NCI-H1105 treated with DMSO at 0.1 percent for 48 hours (cell line): ENCODE data around the gene SUMF1.

Experiments used
- DNase-seq: peaks from one replicate; lab custom pipeline; 2025; lab: John Stamatoyannopoulos, UW

SUMF1 gene

DNA sequence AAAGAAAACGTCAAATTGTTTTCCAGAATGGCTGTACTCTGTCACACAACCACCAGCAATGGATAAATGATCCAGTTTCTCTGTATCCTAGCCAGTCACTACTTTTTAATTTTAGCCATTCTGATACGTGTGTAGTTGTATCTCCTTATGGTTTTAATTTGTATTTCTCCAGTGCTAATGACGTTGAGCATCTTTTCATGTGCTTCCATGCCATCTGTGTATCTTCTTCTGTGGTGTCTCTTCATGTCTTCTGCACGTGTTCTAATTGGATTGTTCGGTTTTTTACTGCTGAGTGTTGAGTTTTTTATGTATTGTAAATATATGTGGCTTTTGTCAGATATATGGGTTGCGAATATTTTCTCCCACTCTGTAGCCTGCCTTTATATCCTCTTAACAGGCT lies 81.9 kb downstream of the SUMF1 start:
- no peak for DNase-seq

DNA sequence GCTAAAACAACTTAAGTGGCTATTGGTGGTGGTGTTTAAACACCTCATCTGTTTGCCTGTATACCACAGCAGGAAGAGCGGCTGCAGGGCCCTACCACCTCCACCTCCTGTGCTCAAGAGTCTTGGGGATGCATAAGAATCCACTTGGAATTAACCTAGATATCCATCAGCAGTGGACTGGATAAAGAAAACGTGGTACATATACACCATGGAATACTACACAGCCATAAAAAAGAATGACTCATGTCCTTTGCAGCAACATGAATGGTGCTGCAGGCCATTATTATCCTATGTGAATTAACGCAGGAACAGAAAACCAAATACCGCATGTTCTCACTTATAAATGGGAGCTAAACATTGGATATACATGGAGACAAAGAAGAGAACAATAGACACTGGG lies 87.1 kb downstream of the SUMF1 start:
- no peak for DNase-seq

DNA sequence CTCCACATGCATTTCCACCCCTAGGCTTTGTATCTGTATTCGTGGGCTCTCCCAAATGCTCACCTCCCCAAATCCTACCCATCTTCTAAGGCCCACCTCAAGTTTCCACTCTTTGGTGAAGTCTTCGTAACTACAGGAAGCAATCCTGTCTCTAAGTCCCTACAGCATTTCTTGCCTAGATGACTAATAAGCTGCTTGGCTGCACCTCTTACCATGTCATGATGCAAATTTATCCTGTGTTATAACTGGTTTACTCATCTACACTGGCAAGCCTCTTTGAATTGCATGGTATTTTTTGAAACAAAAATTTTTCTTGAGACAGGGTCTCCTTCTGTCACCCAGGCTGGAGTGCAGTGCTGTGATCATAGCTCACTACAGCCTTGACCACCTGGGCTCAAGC lies 90.6 kb downstream of the SUMF1 start:
- DNase-seq = no peak

DNA sequence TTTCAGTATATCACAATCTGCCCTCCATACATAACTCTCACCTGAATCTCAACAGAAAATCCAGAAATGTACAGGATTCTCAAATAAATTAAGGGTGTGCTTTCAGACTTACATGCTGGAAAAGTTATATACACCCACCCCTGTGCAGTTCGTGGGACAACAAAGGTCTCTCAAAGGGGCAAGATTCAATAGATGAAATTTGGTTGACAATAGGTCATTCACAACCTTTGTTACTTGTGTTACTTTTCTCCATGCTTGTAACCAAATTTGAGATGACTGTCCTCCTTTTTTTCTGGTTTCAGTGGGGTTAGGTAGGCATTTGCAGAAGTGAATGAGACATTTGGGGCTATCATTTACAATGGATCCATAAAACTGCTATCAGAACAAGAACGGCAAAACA lies 91.2 kb downstream of the SUMF1 start:
- no peak for DNase-seq

DNA sequence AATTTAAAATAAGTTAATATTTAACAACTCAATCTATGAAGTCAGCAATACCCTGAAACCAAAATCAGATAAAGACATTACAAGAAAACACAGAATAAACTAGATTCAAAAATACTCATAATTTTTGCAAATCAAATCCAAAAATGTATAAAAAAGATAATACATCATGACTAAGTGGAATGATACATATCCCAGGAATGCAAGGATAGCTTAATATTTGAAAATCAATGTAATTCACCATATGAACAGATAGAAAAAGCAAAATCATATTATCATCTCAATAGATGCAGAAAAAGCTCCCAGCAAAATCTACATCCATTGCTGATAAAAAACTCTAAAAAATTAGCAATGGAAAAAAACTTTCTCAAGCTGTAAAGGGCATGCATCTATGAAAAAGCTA lies 93.4 kb downstream of the SUMF1 start:
- no peak for DNase-seq

DNA sequence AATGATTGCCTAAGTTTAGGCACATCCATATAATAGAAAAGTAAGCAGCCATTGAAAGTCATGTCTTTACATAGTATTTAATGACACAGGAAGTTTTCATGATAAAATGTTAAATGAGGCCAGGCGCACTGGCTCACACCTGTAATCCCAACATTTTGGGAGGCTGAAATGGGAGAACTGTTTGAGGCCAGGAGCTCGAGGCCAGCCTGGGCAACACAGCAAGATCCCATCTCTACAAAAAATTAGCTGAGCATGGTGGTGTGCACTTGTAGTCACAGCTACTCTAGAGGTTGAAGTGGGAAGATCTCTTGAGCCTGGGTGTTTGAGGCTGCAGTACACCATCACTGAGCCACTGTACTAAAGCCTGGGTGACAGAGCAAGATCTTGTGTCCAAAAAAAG lies 104.5 kb downstream of the SUMF1 start:
- no peak for DNase-seq

DNA sequence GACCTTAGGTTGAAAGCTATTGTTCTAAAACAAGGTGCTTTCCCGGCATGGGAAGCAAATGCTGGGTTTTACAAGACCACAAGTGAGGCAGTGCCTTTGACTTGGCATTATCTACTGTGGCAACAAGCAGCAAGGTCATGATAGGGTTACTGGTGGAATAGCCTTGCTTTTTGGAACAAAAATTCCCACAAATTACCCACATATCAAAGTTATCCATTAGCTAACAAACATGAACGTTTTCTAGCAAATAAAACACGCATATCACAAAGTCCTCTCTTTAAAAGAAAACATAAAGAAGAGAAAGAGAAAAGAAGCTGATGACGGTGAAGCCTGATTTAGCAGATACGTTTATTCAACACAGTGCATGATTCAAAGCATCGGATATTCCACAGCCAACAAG lies 106.3 kb downstream of the SUMF1 start:
- no peak for DNase-seq

DNA sequence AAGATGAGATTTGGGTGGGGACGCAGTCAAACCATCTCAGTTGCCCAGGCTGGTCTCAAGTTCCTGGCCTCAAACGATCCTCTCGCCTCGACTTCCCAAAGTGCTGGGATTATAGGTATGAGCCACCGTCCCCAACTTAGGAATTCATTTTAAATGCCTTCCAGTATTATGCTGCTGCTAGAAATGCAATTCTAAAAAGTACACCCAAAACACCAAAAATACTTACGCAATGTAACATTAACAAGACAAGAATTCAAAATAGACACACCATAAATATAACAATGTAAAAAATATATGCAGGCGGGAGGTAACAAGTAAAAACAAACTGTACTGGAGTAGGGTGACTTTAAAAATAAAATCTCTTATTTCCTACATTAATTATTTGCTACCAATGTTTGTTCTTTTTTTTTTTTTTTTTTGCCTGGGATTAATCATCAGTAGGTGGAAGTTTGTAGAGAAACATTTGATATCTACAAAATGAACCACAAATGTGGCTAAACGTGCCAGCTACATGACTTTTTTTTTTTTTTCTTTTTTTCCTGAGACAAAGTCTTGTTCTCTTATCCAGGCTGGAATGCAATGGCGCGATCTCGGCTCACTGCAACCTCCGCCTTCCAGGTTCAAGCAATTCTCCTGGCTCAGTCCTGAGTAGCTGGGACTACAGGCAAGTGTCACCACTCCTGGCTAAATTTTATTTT lies 107.1 kb downstream of the SUMF1 start:
- no peak for DNase-seq

DNA sequence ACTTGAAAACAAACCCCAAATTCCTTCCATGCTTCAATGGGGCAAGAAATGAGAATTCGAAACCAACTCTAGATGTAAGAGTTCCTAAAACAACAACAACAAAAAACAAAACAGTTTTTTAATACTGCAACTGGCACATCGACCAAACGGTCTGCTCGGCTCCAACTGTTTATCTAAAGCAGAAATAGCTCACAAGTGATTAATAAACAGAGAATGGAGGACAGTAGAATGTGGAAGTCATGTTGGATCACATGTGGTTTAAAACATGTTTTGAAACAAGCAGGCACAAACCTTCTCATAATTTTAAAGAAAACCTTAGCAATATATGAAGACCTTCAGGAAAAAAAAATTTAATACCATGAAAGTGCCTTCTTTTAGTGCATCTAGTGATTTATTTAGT lies 108.8 kb downstream of the SUMF1 start:
- no peak for DNase-seq

DNA sequence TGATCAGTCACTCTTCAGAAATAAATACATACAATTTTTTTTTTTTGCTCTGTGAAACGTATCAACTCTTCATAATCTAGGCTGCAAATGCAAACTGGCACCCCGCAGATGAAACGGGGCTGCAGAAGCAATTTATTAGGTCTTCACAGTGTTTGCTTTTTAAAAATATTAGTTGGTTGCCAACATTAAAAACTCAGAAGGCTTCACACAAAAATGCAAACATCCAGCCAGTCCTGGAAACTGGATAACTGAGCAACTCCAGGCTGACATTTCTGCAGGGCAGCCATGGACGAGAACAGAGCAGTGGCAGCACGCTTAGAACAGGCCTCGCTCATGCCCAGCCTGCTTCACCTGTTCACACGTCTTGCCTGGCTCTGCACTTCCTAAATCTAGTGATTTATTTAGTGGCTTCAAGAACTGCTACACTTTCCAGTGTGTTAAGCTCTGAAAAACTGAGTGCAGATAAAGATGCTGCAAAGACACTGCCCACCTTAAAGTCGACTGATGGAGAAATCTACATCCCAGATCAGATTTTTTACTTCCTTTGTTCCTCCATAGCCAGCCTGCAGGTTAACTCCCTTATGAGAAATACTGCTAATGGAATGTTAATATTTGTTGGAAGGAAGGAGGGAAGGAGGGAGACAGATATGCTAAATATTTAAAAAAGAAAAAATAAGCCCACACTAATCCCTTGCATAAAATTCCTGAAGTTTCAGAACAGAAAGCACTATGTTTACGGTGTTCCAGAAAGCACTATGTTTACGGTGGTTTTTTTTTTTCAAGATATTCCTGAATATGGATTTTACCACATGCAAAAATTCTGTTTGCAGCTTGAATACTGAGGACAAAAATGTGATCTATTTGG lies 110.3 kb downstream of the SUMF1 start:
- no peak for DNase-seq

DNA sequence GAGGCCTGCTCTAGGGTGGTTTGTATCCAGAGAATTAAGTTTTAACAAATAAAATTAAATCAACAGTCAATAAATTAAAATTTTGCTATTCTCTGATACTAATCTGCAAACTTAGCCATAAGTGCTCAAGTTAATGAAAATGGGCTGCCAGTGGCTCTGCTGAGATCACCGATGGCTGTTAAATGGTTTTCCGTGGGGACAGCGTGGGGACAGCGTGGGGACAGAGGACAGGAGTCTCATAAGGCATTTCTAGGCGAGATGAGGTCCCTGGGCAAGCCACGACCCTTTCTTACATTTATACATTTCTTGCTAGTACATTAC lies 110.9 kb downstream of the SUMF1 start:
- DNase-seq = no peak

DNA sequence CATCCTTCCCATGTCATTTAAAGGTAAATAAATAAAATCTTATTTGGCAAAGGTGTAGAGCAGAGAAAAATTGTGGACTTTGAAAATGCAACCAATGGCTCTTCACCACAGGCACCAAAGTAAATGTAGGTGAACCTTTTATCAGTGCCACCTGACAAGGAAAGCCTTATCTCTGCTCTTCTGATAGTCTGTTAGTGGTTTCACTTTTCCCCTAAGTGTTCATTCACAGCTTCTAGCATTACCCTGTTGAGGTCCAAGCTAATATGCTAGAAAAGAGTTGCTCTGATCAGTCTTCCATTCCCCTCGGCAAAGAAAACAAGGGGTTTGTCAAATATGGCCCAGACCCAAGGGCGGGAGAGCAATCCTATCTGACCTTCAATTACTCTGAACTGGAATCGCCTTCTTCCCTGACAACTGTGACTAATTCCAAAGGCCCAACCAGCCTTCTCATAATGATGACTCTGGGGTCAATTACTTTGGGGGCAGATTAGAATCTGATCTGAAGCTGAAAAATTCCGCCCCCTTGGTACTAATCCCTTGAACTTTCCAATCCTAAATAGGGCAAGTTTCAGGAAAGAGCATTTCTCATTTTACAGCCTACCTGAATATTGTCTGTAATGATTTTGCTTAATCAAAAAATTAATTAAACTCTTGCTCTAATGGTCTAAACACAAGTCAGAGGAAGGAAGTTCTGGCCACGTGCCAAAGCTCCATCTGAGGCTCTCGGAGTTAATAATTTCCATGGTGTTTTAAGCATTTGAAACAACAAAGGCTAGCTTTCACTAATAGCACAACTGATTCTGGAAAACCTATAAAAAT lies 111.5 kb downstream of the SUMF1 start:
- DNase-seq = peak; percentile 64

DNA sequence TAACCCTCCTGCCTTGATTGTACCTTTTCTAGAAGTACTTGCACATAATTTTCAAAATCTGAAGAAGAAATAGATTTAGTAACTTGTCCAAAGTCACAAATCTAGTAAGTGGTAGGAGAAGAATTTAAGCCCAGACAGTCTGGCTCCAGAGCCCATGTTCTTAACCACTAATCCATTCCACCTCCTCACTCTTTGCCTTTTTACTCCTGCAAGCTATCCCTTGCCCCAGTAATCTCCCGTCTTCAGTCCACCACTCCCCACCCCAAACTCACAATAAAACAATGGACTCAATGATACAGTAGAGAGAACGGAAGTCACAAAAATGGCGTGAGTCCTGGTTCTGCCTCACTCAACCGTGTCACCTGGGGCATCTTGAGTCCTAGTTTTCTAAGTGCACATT lies 115.2 kb downstream of the SUMF1 start:
- no peak for DNase-seq

DNA sequence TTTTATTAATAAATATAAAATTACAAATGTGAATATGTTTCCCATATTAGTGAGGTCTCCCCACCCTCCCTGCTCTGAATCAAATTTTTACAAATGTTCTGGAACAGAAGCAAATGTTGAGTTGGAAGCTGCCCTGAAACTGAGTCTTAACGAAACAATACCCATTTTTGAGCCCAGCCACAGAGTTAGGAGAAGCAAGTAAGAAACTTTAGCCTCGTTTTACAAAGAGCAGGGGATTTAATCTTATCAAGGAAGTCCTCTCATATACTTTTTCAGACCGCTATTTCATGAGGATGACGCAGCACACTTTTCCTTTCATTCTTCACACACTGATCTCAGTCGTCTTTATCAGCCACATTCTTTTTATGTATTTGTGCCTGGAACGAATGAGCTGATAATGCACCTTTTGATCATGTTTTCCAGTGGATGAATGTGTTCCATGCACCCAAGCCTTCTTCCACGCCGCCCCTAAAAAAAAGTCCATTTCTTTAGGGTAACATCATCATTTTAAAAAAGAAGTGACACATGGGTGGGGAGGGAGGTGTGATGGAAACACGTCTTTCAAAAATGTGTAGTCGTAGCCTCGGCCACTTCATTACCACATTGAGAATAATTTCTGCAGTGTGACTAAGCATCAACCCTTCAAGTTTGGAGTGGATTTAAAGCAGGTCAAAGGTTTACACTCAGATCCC lies 115.8 kb downstream of the SUMF1 start:
- DNase-seq = no peak

DNA sequence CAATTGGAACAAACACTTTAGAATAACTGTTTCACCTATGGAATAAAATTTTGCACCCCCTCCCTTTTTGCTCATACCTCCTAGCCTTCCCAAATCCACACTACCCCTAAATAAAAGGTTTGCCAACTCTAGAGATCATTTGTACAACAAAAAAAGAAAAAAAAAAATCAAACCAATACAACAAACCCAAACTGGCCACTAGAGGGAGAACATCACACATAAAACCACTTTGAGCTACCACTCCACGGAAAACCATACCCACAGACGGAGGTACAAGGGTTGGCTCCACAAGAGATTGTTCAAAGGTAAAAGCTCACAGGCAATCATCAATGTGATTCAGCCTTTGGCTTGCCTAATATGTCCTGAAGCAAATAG lies 116.3 kb downstream of the SUMF1 start:
- peak; percentile 58 for DNase-seq

DNA sequence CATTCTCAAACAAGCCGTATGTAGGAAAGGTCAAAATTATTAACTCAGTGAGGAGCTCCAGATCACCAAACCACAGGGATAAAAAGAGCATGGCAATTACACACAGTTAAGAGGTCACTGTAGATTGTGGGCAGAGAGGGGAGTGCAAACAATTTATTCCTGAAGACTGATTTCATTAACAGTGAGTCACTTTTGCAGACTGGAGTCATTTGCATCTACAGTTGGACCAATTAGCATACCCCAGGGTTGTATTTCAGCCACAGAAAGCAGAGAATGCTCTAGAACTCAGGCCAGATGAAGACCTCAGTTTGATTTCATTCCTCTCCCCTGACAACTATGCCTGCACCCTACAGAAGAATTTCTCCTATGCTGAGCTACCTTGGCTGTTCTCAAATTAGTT lies 123.8 kb downstream of the SUMF1 start:
- DNase-seq = no peak

DNA sequence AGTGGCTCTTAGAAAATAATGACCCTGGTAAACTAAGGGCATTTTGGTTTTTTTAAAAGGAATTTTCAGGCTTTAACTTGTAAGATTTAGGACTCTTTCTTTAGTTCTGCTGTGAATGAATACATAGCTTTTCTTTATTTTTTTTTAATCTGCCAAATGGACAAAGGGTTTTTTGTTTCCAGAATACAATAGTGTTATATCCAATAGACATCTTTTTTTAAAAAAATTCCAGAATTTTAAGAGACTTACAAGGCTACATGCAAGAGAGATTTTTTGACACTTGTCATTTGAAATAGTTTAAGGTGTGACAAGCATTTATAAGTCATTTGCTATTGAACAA lies 125.8 kb downstream of the SUMF1 start:
- DNase-seq = no peak

DNA sequence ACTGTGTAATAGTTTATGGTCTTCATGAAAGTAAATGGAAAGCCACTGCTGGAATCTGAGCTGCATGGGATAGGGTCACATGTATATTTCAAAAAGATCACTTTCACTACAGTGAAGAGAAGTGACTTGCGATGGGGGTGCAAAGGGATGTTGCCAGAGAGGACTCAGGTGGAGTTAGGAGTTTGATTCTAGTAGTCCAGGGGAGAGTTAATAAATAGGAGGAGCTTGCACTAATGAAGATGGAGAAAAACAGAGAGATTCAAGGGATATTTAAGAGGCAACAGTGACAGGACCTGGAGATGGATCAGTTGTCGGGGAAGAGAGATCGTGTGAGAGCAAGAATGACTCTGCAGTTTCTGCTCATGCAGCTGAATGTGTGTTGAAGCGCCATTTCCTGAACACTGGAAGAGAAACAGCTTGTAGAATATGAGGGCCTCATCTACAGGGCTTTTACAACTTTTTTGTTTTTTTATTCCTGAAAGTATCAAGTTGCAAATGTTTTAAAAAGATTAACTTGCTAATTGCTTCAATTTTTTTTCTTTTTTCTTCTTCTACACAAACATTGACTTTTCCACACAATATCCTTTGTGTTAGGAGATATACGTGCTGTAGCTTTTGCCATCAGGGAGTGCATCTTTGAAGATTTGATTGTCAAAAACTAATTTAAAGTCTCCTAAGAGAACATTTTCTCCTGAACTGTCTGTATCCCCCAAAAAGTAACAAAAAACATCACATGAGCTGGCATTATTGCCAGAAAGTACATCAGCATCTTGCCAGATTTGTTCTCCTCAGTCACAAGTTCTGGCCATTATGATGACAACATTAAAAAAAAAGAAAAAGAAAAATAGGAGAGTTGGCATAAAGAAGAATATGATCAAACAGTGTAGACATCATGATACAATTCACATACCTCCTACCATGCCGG lies 126.4 kb downstream of the SUMF1 start:
- no peak for DNase-seq

DNA sequence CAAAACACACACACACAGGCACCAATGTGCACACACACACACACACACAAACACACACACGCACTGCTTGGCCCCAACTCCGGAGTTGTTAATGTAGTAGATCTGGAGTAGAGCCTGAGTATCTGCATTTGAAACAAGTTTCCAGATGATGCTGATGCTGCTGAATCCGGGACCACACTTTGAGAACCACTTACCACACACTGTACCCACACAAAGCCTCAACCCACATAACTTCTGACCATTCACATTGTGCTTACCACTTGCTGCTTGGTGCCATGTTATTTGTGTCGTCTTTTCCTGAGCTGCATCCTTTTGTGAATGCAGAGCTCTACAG lies 127.0 kb downstream of the SUMF1 start:
- DNase-seq = no peak

DNA sequence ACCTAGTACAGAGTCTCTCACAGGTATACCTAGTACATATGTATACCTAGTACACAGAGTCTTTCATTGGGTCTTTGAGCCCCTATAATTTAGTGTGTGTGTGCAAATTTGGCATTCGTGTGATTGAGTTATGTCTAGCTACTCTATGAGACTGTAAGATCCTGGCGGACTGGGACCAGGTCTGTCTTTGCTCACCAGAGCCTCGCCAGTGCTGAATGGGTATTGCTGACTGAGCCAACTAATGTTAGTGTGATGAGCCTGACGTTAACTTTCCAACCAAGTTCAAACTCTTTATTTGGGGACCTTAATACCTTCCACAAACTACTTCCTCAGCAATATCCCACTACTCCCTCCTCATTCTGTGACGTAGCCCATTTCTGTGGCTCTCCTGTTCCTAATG lies 128.3 kb downstream of the SUMF1 start:
- no peak for DNase-seq

DNA sequence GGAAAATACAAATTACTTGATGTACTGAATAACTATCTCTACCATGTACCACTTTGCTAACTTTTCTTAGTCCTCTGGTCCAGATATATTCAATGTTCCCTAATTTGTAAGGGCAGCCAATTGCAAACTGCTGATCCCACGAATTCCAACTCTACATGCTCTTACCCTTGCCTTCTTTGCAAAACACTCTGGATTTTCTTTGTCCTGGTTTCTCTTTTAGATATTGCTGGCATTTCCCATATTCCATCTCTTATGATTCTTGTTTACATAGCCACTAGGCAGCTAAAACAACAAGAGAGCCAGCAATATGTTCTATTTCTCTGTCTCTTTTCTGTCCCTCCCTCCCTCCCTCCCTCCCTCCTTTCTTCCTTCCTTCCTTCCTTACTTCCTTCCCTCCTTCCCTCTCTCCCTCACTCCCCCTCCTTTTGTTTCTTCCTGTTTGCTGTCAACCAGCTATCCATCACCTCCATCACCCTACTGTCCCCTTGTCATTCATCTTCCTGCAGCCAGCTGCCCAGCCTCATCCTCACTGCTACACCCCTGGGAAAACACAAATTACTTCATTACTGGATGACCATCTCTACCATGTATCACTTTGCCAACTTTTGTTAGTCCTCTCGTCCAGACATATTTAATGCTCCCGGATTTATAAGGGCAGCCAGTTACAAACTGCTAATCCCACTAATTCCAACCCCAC lies 130.1 kb downstream of the SUMF1 start:
- no peak for DNase-seq
